Esophagus muscularis mucosa (tissue), 4 donors: Measurements from ENCODE around the gene FAM78B. TPM values are rescaled to one million over a fixed set of nuclear protein-coding genes. Genes with fewer than 3 reads are reported as not detected.

Experiments
- DNase-seq: peaks from one replicate; pipeline ENCODE4 v3.0.0-alpha.2; 2017; ENCODE audit errors: extremely low spot score
- H3K27ac ChIP-seq, 4 donors: fragments of 200-600 bp; sonication (generic); replicated peaks in 1 of 4; 1 replicate in 3 of 4; 2 replicates in 1 of 4; pipeline ENCODE4 v1.5.1; 2016 to 2019; ENCODE audit warnings: mild to moderate bottlenecking in 1 of 4
- H3K27me3 ChIP-seq, 4 donors: fragments of 200-600 bp; sonication (generic); one replicate each; pipeline versions ENCODE4 v1.5.1 to v1.6.0; 2016 to 2019
- H3K36me3 ChIP-seq, 4 donors: fragments of 200-600 bp; sonication (generic); one replicate each; pipeline ENCODE4 v1.5.1; 2016 to 2019
- H3K4me1 ChIP-seq, 4 donors: fragments of 200-600 bp; sonication (generic); one replicate each; pipeline ENCODE4 v1.5.1; 2016 to 2019
- H3K4me3 ChIP-seq, 4 donors: fragments of 200-600 bp; sonication (generic); 1 replicate in 2 of 4; 2 replicates in 2 of 4; pipeline ENCODE4 v1.5.1; 2016 to 2019; ENCODE audit warnings: mild to moderate bottlenecking in 4 of 4, moderate library complexity in 1 of 4
- H3K9me3 ChIP-seq, 4 donors: fragments of 200-600 bp; sonication (generic); 1 replicate in 3 of 4; 2 replicates in 1 of 4; pipeline ENCODE4 v1.5.1; 2016 to 2019
- CTCF ChIP-seq, 3 experiments: fragments of 200-600 bp in 2 of 3; fragments of 450-650 bp in 1 of 3; sonication (generic) in 2 of 3; IDR thresholded peaks; one replicate each; pipeline ENCODE4 v1.5.1; 2017 to 2019; ENCODE audit warnings: antibody characterized with exemption in 3 of 3, mild to moderate bottlenecking in 2 of 3, moderate library complexity in 1 of 3
- EP300 ChIP-seq: sonication (generic); formaldehyde crosslinking; IDR thresholded peaks from one replicate; pipeline ENCODE4 v1.6.1; 2017; ENCODE audit warnings: antibody characterized with exemption
- POLR2A ChIP-seq: fragments of 450-650 bp; IDR thresholded peaks from one replicate; pipeline ENCODE4 v1.6.1; 2017; ENCODE audit warnings: antibody characterized with exemption, moderate library complexity, mild to moderate bottlenecking, low read depth
- POLR2AphosphoS5 ChIP-seq, 2 donors: sonication (generic); formaldehyde crosslinking; IDR thresholded peaks; one replicate each; pipeline ENCODE4 v1.6.1; 2017; ENCODE audit warnings: antibody characterized with exemption in 2 of 2
- WGBS: methylation state at CpG from one replicate; pipeline ENCODE4 v1.1.5; 2018; 5-methylcytosine and 5-hydroxymethylcytosine counted together
- intact Hi-C: fragments of 100-400 bp; cut with DNase I; formaldehyde crosslinking; loops from one replicate; pipeline ENCODE4 v1.15.1; 2023
- total RNA-seq, 4 donors: library from RNA; depleted of rRNA; stranded (reverse); fragments of >200 nt; gene quantifications; one replicate each; pipeline versions ENCODE4 v1.1.0 to v1.2.1, GENCODE V29; 2016

FAM78B gene
- total RNA-seq, 4 donors from 2014 or later, result 0.50 to 2.0 (median 1.3) TPM

- Histone ChIP-seq H3K4me1 (no peaks in the 10 kb centered on the region), H3K9me3 (no peaks in the 10 kb centered on the region), H3K4me3 (no peak overlapping the region), H3K27me3 (no peaks in the 10 kb centered on the region), H3K36me3 (no peaks in the 10 kb centered on the region), H3K27ac (no peak overlapping the region)
- intact Hi-C loops, result no loop called here
- TF ChIP-seq CTCF (IDR thresholded peaks at IDR 0.05) (no peak), POLR2A (no peak)
- WGBS, result 64% methylated on average over 4 of the region's 4 CpGs
- DNase-seq, result no peak
Measured at GRCh38 chr1:166064313-166064926, 102.4 kb downstream of the FAM78B start.

- no peak for DNase-seq
- H3K36me3 ChIP-seq, result no peaks in the 10 kb centered on the region
- TF ChIP-seq CTCF (IDR thresholded peaks at IDR 0.05) (no peak), EP300 (no peak), POLR2A (no peak), POLR2AphosphoS5 (IDR thresholded peaks at IDR 0.05) (no peak)
- no peak overlapping the region for H3K27ac ChIP-seq
- H3K4me3 ChIP-seq, result no peak overlapping the region
- 83% methylated on average over 1 of the region's 1 CpG for WGBS
- intact Hi-C loops, result no loop called here
- no peaks in the 10 kb centered on the region for H3K9me3 ChIP-seq
- H3K27me3 ChIP-seq, result no peaks in the 10 kb centered on the region
- H3K4me1 ChIP-seq, result no peaks in the 10 kb centered on the region
Measured at GRCh38 chr1:166063701-166064100, 103.1 kb downstream of the FAM78B start.

- H3K9me3 ChIP-seq, result no peaks in the 10 kb centered on the region
- H3K27ac ChIP-seq, result no peak overlapping the region
- 74% methylated on average over 12 of the region's 12 CpGs for WGBS
- intact Hi-C loops, result no loop called here
- TF ChIP-seq CTCF (IDR thresholded peaks at IDR 0.05), result no peak
- no peak for TF ChIP-seq EP300
- no peak for TF ChIP-seq POLR2AphosphoS5 (IDR thresholded peaks at IDR 0.05)
- TF ChIP-seq POLR2A, result no peak
- no peaks in the 10 kb centered on the region for H3K4me1 ChIP-seq
- DNase-seq, result no peak
- H3K4me3 ChIP-seq, result no peak overlapping the region
- no peaks in the 10 kb centered on the region for H3K27me3 ChIP-seq
- H3K36me3 ChIP-seq, result no peaks in the 10 kb centered on the region
Measured at GRCh38 chr1:166062421-166063070, 104.3 kb downstream of the FAM78B start.

GRCh38 chr1:166057650-166058049 is 109.2 kb downstream of the FAM78B start:
- H3K36me3 ChIP-seq, result no peaks in the 10 kb centered on the region
- H3K27me3 ChIP-seq, result no peaks in the 10 kb centered on the region
- TF ChIP-seq CTCF (IDR thresholded peaks at IDR 0.05), result no peak
- no peak for TF ChIP-seq POLR2AphosphoS5 (IDR thresholded peaks at IDR 0.05)
- no peak for TF ChIP-seq EP300
- no peak for TF ChIP-seq POLR2A
- no peaks in the 10 kb centered on the region for H3K4me1 ChIP-seq
- H3K27ac ChIP-seq, result no peak overlapping the region
- H3K4me3 ChIP-seq, result no peak overlapping the region
- H3K9me3 ChIP-seq, result no peaks in the 10 kb centered on the region
- no peak for DNase-seq
- intact Hi-C loops, result no loop called here
- WGBS, result 66% methylated on average over 5 of the region's 5 CpGs
